Activated CD4-positive, CD25-positive, alpha-beta regulatory T cell treated with anti-CD3 and anti-CD28 coated beads, Interleukin-2, amount 50 U/mL, for 16 hours (primary cell): ENCODE results near the gene RTL1.

ENCODE experiments used
- DNase-seq: peaks from one replicate; pipeline ENCODE4 v3.0.0-alpha.2; 2020; ENCODE audit warnings: low read depth, low spot score

Gene RTL1

GRCh38 chr14:100835548-100836310 lies 67.8 kb downstream of the RTL1 start:
- no peak for DNase-seq

- no peak for DNase-seq
Observed at GRCh38 chr14:100834794-100835547, 68.6 kb downstream of the RTL1 start.

GRCh38 chr14:100834082-100834793 lies 69.3 kb downstream of the RTL1 start:
- no peak for DNase-seq

- no peak for DNase-seq
Observed at GRCh38 chr14:100832311-100832960, 71.1 kb downstream of the RTL1 start.

- DNase-seq = no peak
Observed at GRCh38 chr14:100830681-100831080, 72.8 kb downstream of the RTL1 start.
